Heart left ventricle (tissue), 13 donors: ENCODE measurements around the gene TJP3.

Experiments used
- CTCF ChIP-seq, 12 donors: fragments of 200-600 bp; sonication (generic) in 4 of 12; IDR thresholded peaks; one replicate each; pipeline versions ENCODE4 v1.5.0 to v1.8.0; 2018 to 2022; ENCODE audit warnings: antibody characterized with exemption in 12 of 12, mild to moderate bottlenecking in 5 of 12
- POLR2A ChIP-seq, 2 donors: fragments of 450-650 bp; IDR thresholded peaks; one replicate each; pipeline ENCODE4 v1.6.1; 2017; ENCODE audit warnings: antibody characterized with exemption in 2 of 2, mild to moderate bottlenecking in 2 of 2, moderate library complexity in 2 of 2
- donor health status: ischemic (EF 13 %, LVEDD 7.1; RV severe dilation, severe dysfunction).
- donor health status: DM: no; HTN: yes; CAD: no.
- donor health status: DM: no; HTN: no; CAD: no.
- donor health status: ischemic (EF 25% LVEDD 6.9; RV normal size, moderate dysfunction).
- donor health status: ischemic (EF 25% LVEDD 5.7; RV mildly dilated, moderate dysfunction).
- donor health status: ischemic (EF 35%, LVEDD 5.7; RV mildly dilated, moderate dysfunction).
- donor health status: nonischemic (EF 11% LVEDD 7.7; RV severe dilation, severe dysfunction).
- donor health status: DM: yes; HTN: yes; CAD: no.
- donor health status: PGD.
- donor health status: ischemic (EF 29% LVEDD 5.4; RV normal size, mild dysfunction).
- donor health status: nonischemic (EF 23%, LVEDD 6.1; RV moderate dilation, normal function).

DNA sequence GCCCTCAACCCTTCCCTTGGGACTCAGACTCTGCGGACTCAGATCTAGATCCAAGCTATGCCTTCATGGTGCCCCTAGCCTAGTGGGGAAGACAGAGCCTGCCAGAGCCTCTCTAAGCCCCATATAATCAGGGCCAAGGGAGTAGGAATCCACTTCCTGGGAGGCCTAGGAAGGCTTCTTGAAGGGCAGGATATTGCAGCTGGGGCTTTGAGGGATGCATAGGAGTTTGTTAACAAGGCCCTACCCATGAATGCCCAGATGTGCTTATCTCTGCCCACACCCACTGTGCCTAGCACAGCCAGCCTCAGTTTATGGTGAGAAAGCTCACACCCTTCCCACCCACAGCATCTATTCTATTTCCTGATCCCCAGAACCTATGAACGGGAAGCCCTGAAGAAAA, 42.0 kb downstream of the TJP3 start:
- TF ChIP-seq CTCF (IDR thresholded peaks at IDR 0.05) (no peak), POLR2A (IDR thresholded peaks at IDR 0.05) (no peak)
